OCI-LY1 (cell line): ENCODE results near the gene GMDS.

Experiments
- EZH2 ChIP-seq: fragments of 200-600 bp; sonication (generic), shearing (Covaris generic); IDR thresholded peaks from 2 replicates; pipeline ENCODE4 v1.8.0; 2017; ENCODE audit warnings: borderline replicate concordance, mixed run types, mild to moderate bottlenecking, antibody characterized with exemption, low read length, moderate library complexity, mixed read lengths
- TF ChIP-seq, protein P1 (sequence below): fragments of 200-600 bp; sonication (generic), shearing (Covaris generic); IDR thresholded peaks from 2 replicates; pipeline ENCODE4 v1.5.1; 2017; ENCODE audit warnings: mild to moderate bottlenecking, antibody characterized with exemption, low read length, moderate library complexity, mixed read lengths

DNA sequence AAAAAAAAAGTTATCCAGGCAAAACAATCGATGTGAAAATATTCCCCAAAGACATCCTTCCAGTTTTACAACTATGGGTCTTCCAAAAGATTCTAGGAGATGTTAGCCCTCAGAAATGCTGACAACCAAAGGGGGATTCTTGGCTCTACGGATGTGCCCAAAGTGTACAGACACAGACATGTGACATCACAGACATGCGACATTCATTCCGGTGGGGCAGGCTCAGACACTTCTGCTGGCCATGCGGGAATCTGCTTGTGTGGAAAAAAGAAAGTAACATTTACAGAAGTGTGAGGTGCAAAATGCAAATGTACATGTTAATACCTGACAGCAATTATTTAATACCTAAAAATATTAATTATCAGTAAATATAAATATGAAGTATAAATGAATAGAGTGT lies 367.1 kb downstream of the GMDS start:
- TF ChIP-seq, protein P1, sequence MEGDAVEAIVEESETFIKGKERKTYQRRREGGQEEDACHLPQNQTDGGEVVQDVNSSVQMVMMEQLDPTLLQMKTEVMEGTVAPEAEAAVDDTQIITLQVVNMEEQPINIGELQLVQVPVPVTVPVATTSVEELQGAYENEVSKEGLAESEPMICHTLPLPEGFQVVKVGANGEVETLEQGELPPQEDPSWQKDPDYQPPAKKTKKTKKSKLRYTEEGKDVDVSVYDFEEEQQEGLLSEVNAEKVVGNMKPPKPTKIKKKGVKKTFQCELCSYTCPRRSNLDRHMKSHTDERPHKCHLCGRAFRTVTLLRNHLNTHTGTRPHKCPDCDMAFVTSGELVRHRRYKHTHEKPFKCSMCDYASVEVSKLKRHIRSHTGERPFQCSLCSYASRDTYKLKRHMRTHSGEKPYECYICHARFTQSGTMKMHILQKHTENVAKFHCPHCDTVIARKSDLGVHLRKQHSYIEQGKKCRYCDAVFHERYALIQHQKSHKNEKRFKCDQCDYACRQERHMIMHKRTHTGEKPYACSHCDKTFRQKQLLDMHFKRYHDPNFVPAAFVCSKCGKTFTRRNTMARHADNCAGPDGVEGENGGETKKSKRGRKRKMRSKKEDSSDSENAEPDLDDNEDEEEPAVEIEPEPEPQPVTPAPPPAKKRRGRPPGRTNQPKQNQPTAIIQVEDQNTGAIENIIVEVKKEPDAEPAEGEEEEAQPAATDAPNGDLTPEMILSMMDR = no peak
- TF ChIP-seq EZH2 = no peak
